ENCODE measurements around the gene SPART.

Gene SPART

GRCh38 chr13:36370108-36370429, 23.9 kb upstream of the SPART start:
- no peak for TF ChIP-seq CTCF (conservative IDR thresholded peaks at IDR 0.05)
- H3K27ac ChIP-seq, result no peak overlapping the region

GRCh38 chr13:36369268-36370107, 23.3 kb upstream of the SPART start:
- TF ChIP-seq CTCF (conservative IDR thresholded peaks at IDR 0.05) (no peak), ZFX (IDR thresholded peaks at IDR 0.05) (no peak)
- no peak overlapping the region for H3K27ac ChIP-seq

GRCh38 chr13:36366031-36366430, 19.8 kb upstream of the SPART start:
- no peak for TF ChIP-seq CTCF (conservative IDR thresholded peaks at IDR 0.05)
- no peak for TF ChIP-seq ZFX (IDR thresholded peaks at IDR 0.05)
- no peak overlapping the region for H3K27ac ChIP-seq

GRCh38 chr13:36363366-36363863, 17.2 kb upstream of the SPART start:
- TF ChIP-seq CTCF (conservative IDR thresholded peaks at IDR 0.05) (no peak), ZFX (IDR thresholded peaks at IDR 0.05) (no peak)
- no peak overlapping the region for H3K27ac ChIP-seq

- no peak overlapping the region for H3K27ac ChIP-seq
- TF ChIP-seq CTCF (conservative IDR thresholded peaks at IDR 0.05) (no peak), ZFX (IDR thresholded peaks at IDR 0.05) (no peak)
Observed at GRCh38 chr13:36362914-36363313, 16.7 kb upstream of the SPART start.

- H3K27ac ChIP-seq, result no peak overlapping the region
- TF ChIP-seq CTCF (conservative IDR thresholded peaks at IDR 0.05), result no peak
- no peak for TF ChIP-seq ZFX (IDR thresholded peaks at IDR 0.05)
Observed at GRCh38 chr13:36362251-36362650, 16.1 kb upstream of the SPART start.

- H3K27ac ChIP-seq, result no peak overlapping the region
- no peak for TF ChIP-seq ZFX (IDR thresholded peaks at IDR 0.05)
Observed at GRCh38 chr13:36360903-36361302, 14.7 kb upstream of the SPART start.

Measured in C4-2B (cell line).